ENCODE measurements around the gene SOHLH1.

SOHLH1 gene, protein sequence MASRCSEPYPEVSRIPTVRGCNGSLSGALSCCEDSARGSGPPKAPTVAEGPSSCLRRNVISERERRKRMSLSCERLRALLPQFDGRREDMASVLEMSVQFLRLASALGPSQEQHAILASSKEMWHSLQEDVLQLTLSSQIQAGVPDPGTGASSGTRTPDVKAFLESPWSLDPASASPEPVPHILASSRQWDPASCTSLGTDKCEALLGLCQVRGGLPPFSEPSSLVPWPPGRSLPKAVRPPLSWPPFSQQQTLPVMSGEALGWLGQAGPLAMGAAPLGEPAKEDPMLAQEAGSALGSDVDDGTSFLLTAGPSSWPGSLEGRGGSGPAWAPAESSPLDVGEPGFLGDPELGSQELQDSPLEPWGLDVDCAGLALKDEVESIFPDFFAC

DNA sequence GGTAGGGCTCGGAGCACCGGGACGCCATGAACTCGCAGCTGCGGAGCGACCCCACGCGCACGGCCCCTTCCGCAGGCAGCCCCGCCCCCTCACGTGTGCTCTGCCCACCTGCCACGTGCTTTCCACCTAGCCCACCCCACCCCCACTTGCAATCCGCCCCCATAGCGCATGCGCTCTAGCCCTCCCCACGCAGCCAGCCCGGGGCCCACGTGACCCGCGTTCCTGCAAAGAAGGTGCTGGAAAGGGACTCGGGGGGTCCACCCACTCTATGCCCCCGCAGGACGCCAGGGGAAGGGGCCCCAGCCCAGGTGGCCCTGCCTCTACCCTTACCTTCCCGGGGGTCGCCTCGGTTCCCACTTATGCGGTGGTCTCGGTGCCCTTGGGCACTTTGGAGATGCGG is at the start of gene SOHLH1:
SOHLH1 (minus strand) TSS at position 42 of the 400 bp plus-strand sequence; CDS start at position 28, 14 bp downstream.
- no peak for DNase-seq
- Histone ChIP-seq H3K27ac (no peak within 1 kb of the TSS), H3K36me3 (no peaks in the 10 kb centered on the region), H3K27me3 (ENCODE audit: insufficient read depth, low read depth, severe bottlenecking) (no peaks in the 10 kb centered on the region), H3K4me3 (ENCODE audit: low read depth, low read length) (no peak within 1 kb of the TSS), H3K9me3 (ENCODE audit: severe bottlenecking) (no peaks in the 10 kb centered on the region)
- no peak for TF ChIP-seq CTCF (IDR thresholded peaks at IDR 0.05; ENCODE audit: low read depth, low read length)

DNA sequence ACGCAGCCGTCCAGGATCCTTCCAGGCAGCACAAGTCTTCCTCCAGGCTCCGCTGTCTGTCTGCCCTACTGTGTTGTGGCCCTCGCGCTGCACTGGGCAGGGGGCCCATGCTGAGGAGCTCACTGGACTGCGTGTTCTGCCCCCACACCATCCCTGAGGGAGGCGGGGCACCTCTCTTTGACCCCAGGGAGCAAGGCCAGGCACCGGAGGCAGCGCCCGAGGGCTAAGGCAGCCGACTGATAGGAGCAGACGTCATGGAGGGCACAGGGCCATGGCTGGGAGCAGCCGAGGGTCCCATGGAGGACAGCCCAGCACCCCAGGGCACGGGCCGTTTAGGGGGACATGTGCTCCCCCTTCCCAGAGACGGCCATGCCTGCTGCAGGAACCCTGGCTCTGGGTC is 49.4 kb upstream of the SOHLH1 start:
- Histone ChIP-seq H3K4me3 (ENCODE audit: low read depth, low read length) (no peak overlapping the region), H3K27me3 (ENCODE audit: insufficient read depth, low read depth, severe bottlenecking) (no peaks in the 10 kb centered on the region), H3K27ac (no peak overlapping the region), H3K9me3 (ENCODE audit: severe bottlenecking) (no peaks in the 10 kb centered on the region), H3K36me3 (no peaks in the 10 kb centered on the region)
- no peak for TF ChIP-seq CTCF (IDR thresholded peaks at IDR 0.05; ENCODE audit: low read depth, low read length)
- DNase-seq: no peak

DNA sequence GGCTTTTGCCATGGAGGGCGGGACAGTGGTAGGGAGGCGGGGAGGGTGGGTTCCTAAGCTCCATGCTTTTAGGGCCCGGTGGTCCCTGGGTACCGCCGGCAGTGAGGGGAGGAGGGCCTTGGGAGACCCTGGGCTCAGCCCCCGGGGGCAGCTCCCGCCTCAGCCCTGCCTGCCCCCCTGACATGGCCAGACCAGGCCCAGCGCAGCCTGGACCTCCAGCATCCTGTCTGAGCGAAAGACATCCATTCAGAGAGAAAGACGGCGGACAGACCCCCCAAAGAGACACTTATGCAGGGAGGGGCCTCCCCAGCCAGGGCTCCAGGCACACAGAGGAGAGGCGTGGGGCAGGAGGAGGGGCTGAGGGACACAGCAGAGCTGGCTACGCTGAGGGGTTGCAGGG is 48.0 kb upstream of the SOHLH1 start:
- TF ChIP-seq CTCF (IDR thresholded peaks at IDR 0.05; ENCODE audit: low read depth, low read length): no peak
- Histone ChIP-seq H3K9me3 (ENCODE audit: severe bottlenecking) (no peaks in the 10 kb centered on the region), H3K27ac (no peak overlapping the region), H3K36me3 (no peaks in the 10 kb centered on the region), H3K27me3 (ENCODE audit: insufficient read depth, low read depth, severe bottlenecking) (no peaks in the 10 kb centered on the region), H3K4me3 (ENCODE audit: low read depth, low read length) (no peak overlapping the region)
- no peak for DNase-seq

- Histone ChIP-seq H3K4me3 (ENCODE audit: low read depth, low read length) (no peak overlapping the region), H3K9me3 (ENCODE audit: severe bottlenecking) (no peaks in the 10 kb centered on the region), H3K27ac (no peak overlapping the region), H3K27me3 (ENCODE audit: insufficient read depth, low read depth, severe bottlenecking) (no peaks in the 10 kb centered on the region), H3K36me3 (no peaks in the 10 kb centered on the region)
- no peak for DNase-seq
- no peak for TF ChIP-seq CTCF (IDR thresholded peaks at IDR 0.05; ENCODE audit: low read depth, low read length)
Observed at GRCh38 chr9:135746565-135746964, 47.3 kb upstream of the SOHLH1 start.

- no peaks in the 10 kb centered on the region for H3K9me3 ChIP-seq (ENCODE audit: severe bottlenecking)
- H3K36me3 ChIP-seq: no peaks in the 10 kb centered on the region
- H3K27ac ChIP-seq: no peak overlapping the region
- DNase-seq: no peak
- H3K4me3 ChIP-seq (ENCODE audit: low read depth, low read length): no peak overlapping the region
- no peak for TF ChIP-seq CTCF (IDR thresholded peaks at IDR 0.05; ENCODE audit: low read depth, low read length)
- no peaks in the 10 kb centered on the region for H3K27me3 ChIP-seq (ENCODE audit: insufficient read depth, low read depth, severe bottlenecking)
Observed at GRCh38 chr9:135745686-135746324, 46.5 kb upstream of the SOHLH1 start.
